Medulla oblongata (tissue), 1 donor: Measurements from ENCODE around the gene IDS.
A peak's percentile ranks its signal among the peaks of the same experiment; 100 is the strongest.

Experiments used
- DNase-seq: peaks from one replicate; pipeline ENCODE4 v3.0.0-alpha.2; 2015; ENCODE audit errors: extremely low spot score

Gene IDS

GRCh38 chrX:149456476-149457245 lies 48.4 kb downstream of the IDS start:
- peak; percentile 4 for DNase-seq

- DNase-seq: no peak
Observed at GRCh38 chrX:149455934-149456333, 49.2 kb downstream of the IDS start.

GRCh38 chrX:149453906-149454822 lies 50.9 kb downstream of the IDS start:
- no peak for DNase-seq

- no peak for DNase-seq
Observed at GRCh38 chrX:149453030-149453429, 52.1 kb downstream of the IDS start.

- no peak for DNase-seq
Observed at GRCh38 chrX:149433451-149433850, 71.7 kb downstream of the IDS start.

- DNase-seq: no peak
Observed at GRCh38 chrX:149433051-149433450, 72.1 kb downstream of the IDS start.
